HG02763 (cell line): ENCODE data around the gene GGTLC3.
"Not testable (repeated sequence)": the region's sequence is repeated elsewhere in the genome, so short reads cannot be mapped to it uniquely, and the experiment has no call there.

Experiments
- ATAC-seq: cut with Tn5 transposase; IDR thresholded peaks from one replicate; pipeline ENCODE4 v1.9.1; 2021; ENCODE audit warnings: mild to moderate bottlenecking, moderate library complexity; ENCODE audit not compliant: unreplicated experiment

Gene GGTLC3

DNA sequence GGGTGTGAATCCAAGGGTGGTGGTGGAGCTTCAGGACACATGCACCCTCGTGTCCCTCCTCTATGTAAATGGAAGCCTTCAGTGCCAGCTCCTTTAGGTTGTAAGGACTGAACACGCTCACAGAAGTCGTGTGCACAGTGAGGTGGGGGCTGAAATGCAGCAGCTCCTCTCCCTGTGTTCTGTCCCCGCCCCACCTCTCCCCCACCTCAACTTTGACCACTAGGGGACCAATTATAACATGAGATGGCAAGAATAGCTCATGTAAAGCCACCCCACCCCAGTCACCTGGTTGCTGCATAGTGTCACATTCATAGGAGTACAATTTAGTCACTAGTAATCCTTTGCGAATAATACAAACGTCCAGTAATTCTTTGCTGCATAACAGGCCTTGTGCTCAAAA lies 4.8 kb upstream of the GGTLC3 start:
- not testable (repeated sequence) for ATAC-seq

DNA sequence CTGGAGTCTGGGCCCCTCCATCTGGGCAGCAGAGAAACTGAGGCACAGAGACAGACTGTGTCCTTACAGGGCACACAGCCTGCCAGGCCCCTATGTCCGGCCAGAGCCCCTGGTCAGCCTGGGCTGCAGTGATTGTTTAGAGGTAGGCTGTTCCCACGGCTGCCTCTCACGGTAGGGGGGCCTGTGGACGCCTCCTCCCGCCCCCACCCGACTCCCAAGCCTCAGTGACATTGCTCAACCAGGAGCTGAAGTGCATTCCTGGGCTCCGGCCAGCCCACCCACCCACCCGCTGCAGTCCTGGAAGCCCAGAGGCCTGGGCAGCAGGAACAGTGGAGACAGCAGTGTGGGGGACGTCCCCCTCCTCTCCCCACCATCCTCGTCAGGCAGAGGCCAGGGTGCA lies 4.5 kb downstream of the GGTLC3 start:
- ATAC-seq = not testable (repeated sequence)

DNA sequence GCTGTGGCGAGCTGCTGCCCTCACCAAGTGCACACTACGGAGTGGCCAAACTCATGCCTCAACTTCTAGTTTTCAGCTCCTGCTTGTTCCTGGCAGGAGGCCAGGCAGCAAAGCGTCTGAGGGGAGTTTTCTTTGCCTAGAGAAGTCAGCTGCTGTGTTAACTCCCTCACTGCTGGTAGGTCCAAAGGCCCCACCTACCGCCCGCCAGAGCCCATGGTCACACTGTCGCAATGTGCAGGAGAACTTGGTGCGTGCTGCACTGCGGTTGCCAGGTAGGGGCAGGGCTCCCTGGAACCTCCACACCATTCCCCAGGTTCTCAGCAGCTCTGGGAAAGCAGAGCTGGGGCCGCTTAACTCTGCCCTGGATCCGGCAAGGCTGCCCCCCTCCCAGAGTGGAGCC lies 5.6 kb downstream of the GGTLC3 start:
- ATAC-seq = not testable (repeated sequence)

DNA sequence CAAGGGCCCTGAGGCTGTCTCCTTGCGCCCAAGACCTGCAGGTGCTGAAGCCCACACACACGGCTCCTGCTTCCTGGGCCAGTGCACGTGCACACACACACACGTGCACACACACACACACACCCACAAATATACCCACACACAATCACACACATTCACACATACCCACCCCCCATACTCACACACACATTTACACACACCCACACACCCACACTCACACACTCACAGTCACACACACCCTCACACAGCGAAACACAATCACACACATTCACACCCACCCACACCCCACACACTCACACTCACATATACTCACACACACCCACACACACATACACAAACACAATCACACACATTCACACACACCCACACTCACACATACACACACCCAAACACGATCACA lies 6.6 kb downstream of the GGTLC3 start:
- not testable (repeated sequence) for ATAC-seq

DNA sequence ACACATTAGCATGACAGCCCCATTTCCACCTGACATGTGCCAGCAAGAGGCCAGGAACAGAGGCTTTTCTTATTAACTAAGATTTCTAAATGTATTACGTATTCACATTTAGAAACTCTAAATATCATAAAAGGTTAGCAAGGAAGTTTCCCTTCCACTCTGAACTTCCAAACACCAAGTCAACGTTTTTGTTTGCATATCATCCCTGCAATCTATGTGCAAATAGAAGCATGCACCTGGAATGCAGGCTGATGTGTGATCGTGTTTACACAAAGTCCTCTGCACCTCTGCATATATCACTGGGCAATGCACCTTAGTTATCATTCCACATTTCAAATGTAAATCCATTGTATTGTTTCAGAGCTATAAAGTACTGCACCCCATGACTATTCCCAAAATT lies 21.7 kb downstream of the GGTLC3 start:
- ATAC-seq = not testable (repeated sequence)
